HL-60/S4 (cell line): Measurements from ENCODE around the gene KIAA0825.
"Not testable (repeated sequence)": the region's sequence is repeated elsewhere in the genome, so short reads cannot be mapped to it uniquely, and the experiment has no call there.

Experiments used
- in situ Hi-C: fragments of 300-500 bp; cut with MboI; formaldehyde crosslinking; loops from 2 replicates; pipeline ENCODE4 v1.14.3; 2022; ENCODE audit warnings: low sequenced_read_pairs

The KIAA0825 gene

GRCh38 chr5:94188725-94189124 lies 429.7 kb downstream of the KIAA0825 start:
- in situ Hi-C loops, result no loop called here

GRCh38 chr5:94184870-94185269 lies 433.5 kb downstream of the KIAA0825 start:
- in situ Hi-C loops, result no loop called here

DNA sequence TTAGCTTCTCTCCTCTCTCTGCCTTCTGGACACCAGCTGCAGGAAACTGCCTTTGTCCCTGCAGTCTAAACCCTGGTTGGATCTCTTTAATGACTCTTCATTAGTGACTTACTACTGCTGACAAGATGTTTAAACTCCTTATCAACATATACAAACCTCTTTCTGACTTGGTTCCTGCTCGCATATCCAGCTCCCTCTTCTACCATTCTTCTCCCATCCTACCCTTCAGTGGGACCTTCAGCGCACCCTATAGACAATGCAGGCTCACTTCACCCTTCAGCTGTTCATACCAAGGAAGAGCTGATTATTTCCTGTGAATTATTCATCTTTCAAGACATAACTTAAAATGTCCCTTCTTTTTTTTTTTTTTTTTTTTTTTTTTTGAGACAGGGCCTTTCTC lies 436.5 kb downstream of the KIAA0825 start:
- in situ Hi-C loops, result no loop called here

- in situ Hi-C loops, result no loop called here
Measured at GRCh38 chr5:94180761-94181160, 437.6 kb downstream of the KIAA0825 start.

- in situ Hi-C loops, result no loop called here
Measured at GRCh38 chr5:94175912-94176311, 442.5 kb downstream of the KIAA0825 start.

GRCh38 chr5:94174748-94175411 lies 443.5 kb downstream of the KIAA0825 start:
- in situ Hi-C loops, result no loop called here

DNA sequence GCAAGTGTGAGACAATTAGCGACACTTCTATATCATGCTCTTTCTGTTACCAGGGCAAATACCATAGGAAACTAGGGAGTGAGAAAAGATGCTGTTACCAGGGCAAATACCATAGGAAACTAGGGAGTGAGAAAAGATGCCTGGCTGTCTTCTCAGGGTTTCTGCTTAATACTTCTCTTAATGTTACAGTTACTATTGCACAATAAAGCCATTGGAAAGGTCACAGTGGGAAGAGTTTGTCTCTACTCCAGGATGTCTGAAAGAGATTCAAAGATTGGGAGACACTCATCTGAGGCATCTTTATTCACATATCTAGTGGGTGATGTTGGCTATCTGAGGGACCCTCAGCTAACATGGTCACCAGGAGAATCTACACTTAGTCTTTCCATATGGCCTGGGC lies 445.3 kb downstream of the KIAA0825 start:
- in situ Hi-C loops, result no loop called here

DNA sequence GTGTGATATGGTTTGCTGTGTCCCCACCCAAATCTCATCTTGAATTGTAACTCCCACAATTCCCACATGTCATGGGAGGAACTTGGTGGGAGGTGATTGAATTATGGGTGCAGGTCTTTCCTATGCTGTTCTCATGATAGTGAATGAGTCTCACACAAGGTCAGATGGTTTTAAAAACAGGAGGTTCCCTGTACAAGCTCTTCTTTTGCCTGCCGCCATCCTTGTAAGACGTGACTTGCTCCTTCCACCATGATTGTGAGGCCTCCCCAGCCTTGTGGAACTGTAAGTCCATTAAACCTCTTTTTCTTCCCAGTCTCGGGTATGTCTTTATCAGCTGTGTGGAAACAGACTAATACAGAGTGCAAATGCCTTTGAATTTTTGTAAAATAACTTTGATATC lies 447.3 kb downstream of the KIAA0825 start:
- in situ Hi-C loops, result not testable (repeated sequence)

DNA sequence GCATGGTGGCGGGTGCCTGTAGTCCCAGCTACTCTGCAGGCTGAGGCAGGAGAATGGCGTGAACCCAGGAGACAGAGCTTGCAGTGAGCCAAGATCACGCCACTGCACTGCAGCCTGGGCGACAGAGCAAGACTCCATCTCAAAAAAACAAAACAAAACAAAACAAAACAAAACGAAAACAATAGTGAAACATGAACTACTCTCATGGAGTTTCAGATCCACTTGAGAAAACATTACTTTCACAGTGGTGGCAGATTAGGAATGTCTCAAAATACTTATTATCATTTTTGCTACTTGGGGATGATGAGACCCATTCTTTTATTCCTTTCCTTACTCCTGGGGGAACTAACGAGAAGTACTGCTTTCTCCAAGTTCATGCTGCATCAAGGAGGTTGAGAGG lies 448.2 kb downstream of the KIAA0825 start:
- in situ Hi-C loops, result not testable (repeated sequence)

- in situ Hi-C loops, result no loop called here
Measured at GRCh38 chr5:94168151-94168550, 450.3 kb downstream of the KIAA0825 start.

DNA sequence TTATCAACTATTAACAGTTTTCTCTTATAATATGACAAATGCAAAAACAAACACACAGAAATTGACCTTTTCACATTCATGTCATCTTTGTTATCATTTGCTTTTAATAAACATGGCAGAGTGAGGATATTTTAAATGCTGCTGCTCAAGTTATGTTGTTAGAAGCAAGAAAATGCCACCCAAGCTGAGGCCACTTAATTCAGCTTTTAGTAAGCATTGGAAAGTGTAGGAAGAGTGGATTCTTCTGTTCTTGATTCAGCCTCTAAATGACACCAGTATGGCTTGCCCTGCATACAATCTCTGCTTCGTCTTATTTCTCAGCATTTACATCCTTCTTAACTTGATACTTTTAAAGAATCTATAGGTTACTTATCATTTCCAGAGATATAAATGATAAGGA lies 456.6 kb downstream of the KIAA0825 start:
- in situ Hi-C loops, result no loop called here

- in situ Hi-C loops, result no loop called here
Measured at GRCh38 chr5:94159144-94159543, 459.3 kb downstream of the KIAA0825 start.

DNA sequence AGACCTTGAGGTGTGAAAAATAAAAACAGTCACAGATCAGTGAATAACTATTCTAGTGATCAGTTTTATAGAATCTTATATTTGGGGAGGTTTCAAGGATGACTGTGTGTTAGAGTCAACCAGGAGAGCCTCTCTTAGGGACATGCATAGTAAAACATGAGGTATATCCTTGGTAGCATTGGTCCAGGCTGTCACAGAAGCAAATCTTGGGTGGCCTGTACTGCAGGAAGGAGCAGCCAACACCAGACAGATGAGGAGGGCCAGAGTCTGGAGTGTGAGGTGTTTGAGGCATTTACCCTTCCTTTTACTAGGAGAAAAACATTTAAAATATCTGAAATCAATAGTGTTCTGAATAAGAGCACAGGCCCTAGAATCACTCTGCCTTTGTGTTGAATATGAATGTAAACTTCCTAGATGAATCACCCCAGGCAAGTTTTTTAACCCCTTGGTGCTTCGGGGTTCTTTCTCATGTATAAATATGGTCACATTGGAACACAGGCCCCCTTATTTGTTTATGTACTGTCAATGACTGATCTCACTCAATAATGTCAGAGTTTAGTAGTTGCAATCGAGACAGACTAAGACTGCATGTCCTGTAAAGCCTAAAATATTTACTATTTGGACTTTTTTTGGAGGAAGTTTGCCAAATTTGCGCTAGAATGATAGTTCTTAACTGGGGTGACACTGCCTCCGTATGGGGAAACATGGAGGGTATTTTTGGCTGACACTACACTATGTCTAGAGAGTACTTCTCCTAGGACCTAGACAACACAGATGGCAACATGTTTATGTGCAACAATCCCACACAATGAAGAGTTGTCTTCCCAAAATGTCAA lies 460.5 kb downstream of the KIAA0825 start:
- in situ Hi-C loops, result no loop called here

- in situ Hi-C loops, result no loop called here
Measured at GRCh38 chr5:94154672-94155071, 463.7 kb downstream of the KIAA0825 start.

DNA sequence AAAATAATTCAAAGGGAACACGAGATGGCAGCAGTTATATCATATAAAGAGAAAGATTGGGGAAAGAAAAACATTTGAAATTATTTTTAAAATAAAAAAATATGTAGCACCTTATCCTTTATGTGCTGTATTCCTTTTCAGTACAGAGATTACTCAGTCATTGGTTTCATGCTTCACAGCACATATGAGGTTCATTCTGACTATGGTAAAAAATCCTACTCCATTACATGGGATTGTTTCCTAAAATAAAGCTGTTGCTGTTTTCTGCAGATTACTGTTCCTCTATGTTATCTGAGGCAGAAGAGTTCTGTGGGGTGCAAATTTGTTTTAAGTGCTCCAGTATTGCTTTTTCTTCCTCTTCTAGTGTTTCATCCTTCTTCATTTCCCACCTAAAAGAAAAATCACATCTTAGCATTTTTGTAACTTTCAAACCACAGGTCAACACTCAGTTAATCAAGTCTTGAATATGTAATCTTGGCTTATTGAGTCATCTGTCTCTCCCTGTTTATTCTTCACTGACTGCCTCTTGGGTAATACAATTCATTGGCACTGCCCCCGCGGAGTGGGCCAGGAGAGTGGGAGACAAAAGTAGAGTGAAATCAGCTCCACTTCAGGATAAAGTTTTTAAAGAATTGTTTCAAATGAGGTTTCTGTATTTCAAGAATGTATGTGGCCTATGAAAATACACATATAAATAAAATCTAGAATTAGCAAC lies 464.5 kb downstream of the KIAA0825 start:
- in situ Hi-C loops, result no loop called here

GRCh38 chr5:94143621-94144020 lies 474.8 kb downstream of the KIAA0825 start:
- in situ Hi-C loops, result not testable (repeated sequence)

DNA sequence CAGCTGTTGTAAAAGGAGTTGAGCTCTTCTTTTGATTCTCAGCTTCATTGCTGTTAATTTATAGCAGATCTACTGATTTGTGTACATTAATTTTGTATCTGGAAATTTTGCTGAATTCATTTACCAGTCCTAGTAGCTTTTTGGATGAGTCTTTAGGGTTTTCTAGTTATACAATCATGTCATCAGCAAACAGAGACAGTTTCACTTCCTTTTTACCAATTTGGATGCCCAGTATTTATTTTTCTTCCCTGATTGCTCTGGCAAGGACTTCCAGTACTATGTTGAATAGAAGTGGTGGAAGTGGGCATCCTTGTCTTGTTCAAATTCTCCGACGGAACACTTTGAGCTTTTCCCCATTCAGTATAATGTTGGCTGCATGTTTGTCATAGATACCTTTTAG lies 478.1 kb downstream of the KIAA0825 start:
- in situ Hi-C loops, result no loop called here

- in situ Hi-C loops, result no loop called here
Measured at GRCh38 chr5:94130077-94130476, 488.3 kb downstream of the KIAA0825 start.

DNA sequence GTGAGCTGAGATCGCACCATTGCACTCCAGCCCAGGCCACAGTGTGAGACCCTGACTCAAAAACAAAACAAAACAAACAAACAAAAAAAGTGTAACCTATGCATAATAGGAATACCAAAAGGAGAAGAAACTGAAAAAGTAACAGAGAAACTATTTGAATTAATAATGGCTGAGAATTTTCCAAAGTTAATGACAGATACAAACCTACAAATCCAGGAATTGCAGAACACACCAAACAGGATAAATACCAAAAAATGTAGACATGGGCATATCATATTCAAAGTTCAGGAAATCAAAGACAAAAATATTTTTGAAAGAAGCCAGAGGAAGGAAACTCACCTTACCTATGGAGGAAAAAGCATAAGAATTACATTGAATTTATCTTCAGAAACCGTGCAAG lies 493.3 kb downstream of the KIAA0825 start:
- in situ Hi-C loops, result no loop called here

DNA sequence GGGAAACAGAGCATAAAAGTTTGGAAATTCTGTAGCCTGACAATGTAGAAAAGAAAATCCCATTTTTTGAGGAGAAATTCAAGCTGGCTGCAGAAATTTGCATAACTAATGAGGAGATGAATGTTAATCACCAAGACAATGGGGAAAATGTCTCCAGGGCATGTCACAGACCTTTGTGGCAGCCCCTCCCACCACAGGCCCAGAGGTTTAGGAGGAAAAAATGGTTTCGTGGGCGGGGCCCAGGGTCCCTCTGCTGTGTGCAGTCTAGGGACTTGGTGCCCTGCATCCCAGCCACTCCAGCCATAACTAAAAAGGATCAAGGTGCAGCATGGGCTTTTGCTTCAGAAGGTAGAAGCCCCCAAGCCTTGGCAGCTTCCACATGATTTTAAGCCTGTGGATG lies 502.1 kb downstream of the KIAA0825 start:
- in situ Hi-C loops, result not testable (repeated sequence)

DNA sequence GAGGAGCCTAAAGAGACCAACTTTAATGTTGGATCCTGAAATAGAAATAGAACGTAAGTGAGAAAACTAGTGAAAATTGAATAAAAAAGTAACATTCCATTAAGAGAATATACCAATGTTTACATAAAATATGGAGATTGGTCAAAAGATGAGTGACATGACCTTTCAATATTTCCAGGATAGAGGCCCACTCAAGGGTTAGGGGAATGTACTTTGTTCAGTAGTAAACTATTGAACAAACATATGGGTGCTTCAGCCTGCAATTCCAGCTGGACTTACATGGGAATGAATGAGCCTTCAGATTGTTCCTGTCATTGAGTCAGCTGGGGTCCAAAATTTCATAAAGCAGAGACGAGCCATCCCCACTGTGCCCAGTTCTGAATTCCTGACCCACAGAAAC lies 505.3 kb downstream of the KIAA0825 start:
- in situ Hi-C loops, result no loop called here
